Ascending aorta (tissue), 2 donors: ENCODE measurements around the gene MSH2. TPM values are rescaled to one million over a fixed set of nuclear protein-coding genes. Genes with fewer than 3 reads are reported as not detected.
"Not testable (repeated sequence)": the region's sequence is repeated elsewhere in the genome, so short reads cannot be mapped to it uniquely, and the experiment has no call there.

Experiments
- DNase-seq, 2 donors: peaks; one replicate each; pipeline ENCODE4 v3.0.0-alpha.2; 2019; ENCODE audit warnings: low spot score in 2 of 2
- H3K27ac ChIP-seq, 2 donors: fragments of 200-600 bp; sonication (generic); one replicate each; pipeline ENCODE4 v1.5.1; 2016 to 2017; ENCODE audit warnings: mild to moderate bottlenecking in 1 of 2
- H3K27me3 ChIP-seq: fragments of 200-600 bp; sonication (generic); one replicate; pipeline ENCODE4 v1.5.1; 2017
- H3K36me3 ChIP-seq, 2 donors: fragments of 200-600 bp; sonication (generic); one replicate each; pipeline ENCODE4 v1.5.1; 2016
- H3K4me1 ChIP-seq, 2 donors: fragments of 200-600 bp; sonication (generic); one replicate each; pipeline ENCODE4 v1.5.1; 2016 to 2017; ENCODE audit warnings: mild to moderate bottlenecking in 1 of 2
- H3K4me3 ChIP-seq, 2 donors: fragments of 200-600 bp; sonication (generic); one replicate each; pipeline ENCODE4 v1.5.1; 2016 to 2017; ENCODE audit warnings: mild to moderate bottlenecking in 1 of 2
- H3K9me3 ChIP-seq, 2 donors: fragments of 200-600 bp; sonication (generic); one replicate each; pipeline ENCODE4 v1.5.1; 2016
- intact Hi-C: fragments of 100-400 bp; cut with DNase I; formaldehyde crosslinking; loops from one replicate; pipeline ENCODE4 v1.15.1; 2023
- total RNA-seq: library from RNA; depleted of rRNA; stranded (reverse); fragments of >200 nt; gene quantifications from one replicate; pipeline ENCODE4 v1.1.0, GENCODE V29; 2016
- TF ChIP-seq, protein P1 (sequence below), 3 experiments: fragments of 200-600 bp in 2 of 3; fragments of 450-650 bp in 1 of 3; sonication (generic) in 2 of 3; IDR thresholded peaks; one replicate each; pipeline ENCODE4 v1.5.1; 2016 to 2019; ENCODE audit warnings: antibody characterized with exemption in 3 of 3, mild to moderate bottlenecking in 1 of 3, moderate library complexity in 1 of 3

The MSH2 gene
- total RNA-seq, 1 donor from 2014 or later = 7.5 TPM

DNA sequence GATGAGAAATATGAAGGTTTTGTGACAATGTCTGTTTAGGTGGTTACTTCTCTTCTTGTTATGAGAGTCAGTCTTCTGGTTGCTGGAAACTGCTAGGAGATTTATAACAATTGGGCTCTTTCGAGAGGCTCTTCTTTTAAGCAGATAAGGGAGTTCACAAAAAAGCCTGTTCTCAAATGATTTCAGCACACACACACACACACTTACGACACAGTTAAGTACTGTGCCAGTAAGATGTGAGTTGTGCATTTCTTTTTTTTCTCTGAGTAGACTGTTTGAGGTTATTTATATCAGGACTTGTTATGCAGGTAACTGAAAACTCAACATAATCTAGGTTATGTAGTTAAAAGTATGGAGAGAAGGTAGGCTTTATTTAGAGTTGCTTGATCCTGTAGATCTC is 49.8 kb downstream of the MSH2 start:
- Histone ChIP-seq H3K9me3 (no peaks in the 10 kb centered on the region), H3K36me3 (no peaks in the 10 kb centered on the region), H3K4me3 (no peak overlapping the region), H3K27me3 (no peaks in the 10 kb centered on the region), H3K27ac (no peak overlapping the region), H3K4me1 (no peaks in the 10 kb centered on the region)
- intact Hi-C loops = no loop called here
- DNase-seq = no peak
- TF ChIP-seq, protein P1, sequence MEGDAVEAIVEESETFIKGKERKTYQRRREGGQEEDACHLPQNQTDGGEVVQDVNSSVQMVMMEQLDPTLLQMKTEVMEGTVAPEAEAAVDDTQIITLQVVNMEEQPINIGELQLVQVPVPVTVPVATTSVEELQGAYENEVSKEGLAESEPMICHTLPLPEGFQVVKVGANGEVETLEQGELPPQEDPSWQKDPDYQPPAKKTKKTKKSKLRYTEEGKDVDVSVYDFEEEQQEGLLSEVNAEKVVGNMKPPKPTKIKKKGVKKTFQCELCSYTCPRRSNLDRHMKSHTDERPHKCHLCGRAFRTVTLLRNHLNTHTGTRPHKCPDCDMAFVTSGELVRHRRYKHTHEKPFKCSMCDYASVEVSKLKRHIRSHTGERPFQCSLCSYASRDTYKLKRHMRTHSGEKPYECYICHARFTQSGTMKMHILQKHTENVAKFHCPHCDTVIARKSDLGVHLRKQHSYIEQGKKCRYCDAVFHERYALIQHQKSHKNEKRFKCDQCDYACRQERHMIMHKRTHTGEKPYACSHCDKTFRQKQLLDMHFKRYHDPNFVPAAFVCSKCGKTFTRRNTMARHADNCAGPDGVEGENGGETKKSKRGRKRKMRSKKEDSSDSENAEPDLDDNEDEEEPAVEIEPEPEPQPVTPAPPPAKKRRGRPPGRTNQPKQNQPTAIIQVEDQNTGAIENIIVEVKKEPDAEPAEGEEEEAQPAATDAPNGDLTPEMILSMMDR (IDR thresholded peaks at IDR 0.05) = no peak

DNA sequence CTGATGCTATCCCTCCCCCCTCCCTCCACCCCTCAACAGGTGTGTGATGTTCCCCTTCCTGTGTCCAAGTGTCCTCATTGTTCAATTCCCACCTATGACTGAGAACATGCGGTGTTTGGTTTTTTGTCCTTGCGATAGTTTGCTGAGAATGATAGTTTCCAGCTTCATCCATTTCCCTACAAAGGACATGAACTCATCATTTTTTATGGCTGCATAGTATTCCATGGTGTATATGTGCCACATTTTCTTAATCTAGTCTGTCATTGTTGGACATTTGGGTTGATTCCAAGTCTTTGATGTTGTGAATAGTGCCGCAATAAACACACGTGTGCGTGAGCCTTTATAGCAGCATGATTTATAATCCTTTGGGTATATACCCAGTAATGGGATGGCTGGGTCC is 51.9 kb downstream of the MSH2 start:
- DNase-seq, intact Hi-C loops: not testable (repeated sequence)

DNA sequence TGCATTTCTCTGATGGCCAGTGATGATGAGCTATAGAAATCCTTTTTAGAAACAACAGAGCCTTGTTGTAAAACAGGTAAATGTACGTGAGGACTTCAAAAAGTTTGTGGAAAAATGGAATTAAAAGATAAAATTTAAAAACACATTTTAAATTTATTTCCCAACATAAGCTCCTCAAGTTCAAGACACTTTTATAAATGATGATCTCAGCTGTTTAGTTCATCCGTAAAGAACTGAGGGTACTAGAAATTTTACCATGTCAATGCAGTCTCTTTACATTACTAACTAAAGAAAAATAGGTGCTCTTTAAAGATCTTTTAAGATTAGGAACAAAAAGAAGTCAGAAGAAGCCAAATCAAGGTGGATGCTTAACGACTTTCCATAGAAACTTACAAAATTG is 52.5 kb downstream of the MSH2 start:
- DNase-seq = no peak
- no peaks in the 10 kb centered on the region for H3K4me1 ChIP-seq
- TF ChIP-seq, protein P1 (IDR thresholded peaks at IDR 0.05) = no peak
- no peaks in the 10 kb centered on the region for H3K36me3 ChIP-seq
- no peaks in the 10 kb centered on the region for H3K9me3 ChIP-seq
- H3K27me3 ChIP-seq = no peaks in the 10 kb centered on the region
- no peak overlapping the region for H3K4me3 ChIP-seq
- no peak overlapping the region for H3K27ac ChIP-seq
- intact Hi-C loops = no loop called here

More for the DNA sequence above, 51.9 kb downstream of the MSH2 start:
- not testable (repeated sequence) for H3K27ac ChIP-seq, H3K4me3 ChIP-seq, H3K9me3 ChIP-seq, H3K27me3 ChIP-seq, H3K4me1 ChIP-seq, H3K36me3 ChIP-seq

DNA sequence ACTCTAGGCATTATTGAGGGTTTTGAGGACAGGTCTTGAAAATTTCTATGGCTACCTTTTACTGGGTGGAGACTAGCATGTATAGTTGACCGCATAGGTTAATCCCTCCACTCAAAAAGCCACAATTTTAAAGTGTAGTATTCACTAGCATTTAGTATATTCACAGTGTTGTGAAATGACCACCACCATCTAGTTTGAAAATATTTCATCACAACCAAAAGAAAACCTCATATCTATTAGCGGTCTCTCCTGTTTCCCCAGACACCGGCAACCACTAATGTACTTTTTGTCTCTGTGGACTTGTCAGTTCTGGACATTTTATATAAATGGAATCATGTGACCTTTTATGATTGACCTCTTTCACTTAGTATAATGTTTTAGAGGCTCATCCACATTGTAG is 53.9 kb downstream of the MSH2 start:
- no peaks in the 10 kb centered on the region for H3K36me3 ChIP-seq
- H3K4me3 ChIP-seq = no peak overlapping the region
- no peaks in the 10 kb centered on the region for H3K4me1 ChIP-seq
- intact Hi-C loops = no loop called here
- TF ChIP-seq, protein P1 (IDR thresholded peaks at IDR 0.05) = no peak
- H3K27me3 ChIP-seq = no peaks in the 10 kb centered on the region
- H3K27ac ChIP-seq = no peak overlapping the region
- DNase-seq = no peak
- no peaks in the 10 kb centered on the region for H3K9me3 ChIP-seq

- Histone ChIP-seq H3K4me1 (no peaks in the 10 kb centered on the region), H3K27me3 (no peaks in the 10 kb centered on the region), H3K9me3 (no peaks in the 10 kb centered on the region), H3K4me3 (no peak overlapping the region), H3K36me3 (no peaks in the 10 kb centered on the region), H3K27ac (no peak overlapping the region)
- intact Hi-C loops = no loop called here
- no peak for DNase-seq
- TF ChIP-seq, protein P1 (IDR thresholded peaks at IDR 0.05) = no peak
Observed at GRCh38 chr2:47457268-47457667, 54.3 kb downstream of the MSH2 start.

DNA sequence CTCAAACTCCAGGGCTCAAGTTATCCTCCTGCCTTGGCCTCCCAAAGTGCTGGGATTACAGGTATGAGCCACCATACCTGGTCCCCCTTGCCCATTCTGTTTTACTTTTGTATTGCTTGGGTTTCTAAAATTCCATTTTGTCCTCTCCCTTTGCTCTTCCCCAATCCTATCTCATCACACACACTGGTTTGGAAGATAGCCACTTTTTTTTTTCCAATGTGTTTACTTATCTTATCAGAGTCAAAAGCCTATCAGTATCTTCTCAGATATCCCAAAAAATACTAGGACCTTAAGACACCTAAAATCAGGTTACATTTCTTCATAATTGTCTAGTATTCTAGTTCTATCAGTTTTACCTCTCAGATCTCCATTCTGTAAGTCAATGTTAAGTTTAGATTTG is 56.1 kb downstream of the MSH2 start:
- intact Hi-C loops = no loop called here
- TF ChIP-seq, protein P1 (IDR thresholded peaks at IDR 0.05) = no peak
- Histone ChIP-seq H3K4me1 (no peaks in the 10 kb centered on the region), H3K9me3 (no peaks in the 10 kb centered on the region), H3K27ac (no peak overlapping the region), H3K27me3 (no peaks in the 10 kb centered on the region), H3K36me3 (peaks cover 0 to 9% of the 10 kb centered on the region in 2 donors), H3K4me3 (no peak overlapping the region)
- no peak for DNase-seq
